Measurements from ENCODE around the gene NINJ1.

Gene NINJ1

DNA sequence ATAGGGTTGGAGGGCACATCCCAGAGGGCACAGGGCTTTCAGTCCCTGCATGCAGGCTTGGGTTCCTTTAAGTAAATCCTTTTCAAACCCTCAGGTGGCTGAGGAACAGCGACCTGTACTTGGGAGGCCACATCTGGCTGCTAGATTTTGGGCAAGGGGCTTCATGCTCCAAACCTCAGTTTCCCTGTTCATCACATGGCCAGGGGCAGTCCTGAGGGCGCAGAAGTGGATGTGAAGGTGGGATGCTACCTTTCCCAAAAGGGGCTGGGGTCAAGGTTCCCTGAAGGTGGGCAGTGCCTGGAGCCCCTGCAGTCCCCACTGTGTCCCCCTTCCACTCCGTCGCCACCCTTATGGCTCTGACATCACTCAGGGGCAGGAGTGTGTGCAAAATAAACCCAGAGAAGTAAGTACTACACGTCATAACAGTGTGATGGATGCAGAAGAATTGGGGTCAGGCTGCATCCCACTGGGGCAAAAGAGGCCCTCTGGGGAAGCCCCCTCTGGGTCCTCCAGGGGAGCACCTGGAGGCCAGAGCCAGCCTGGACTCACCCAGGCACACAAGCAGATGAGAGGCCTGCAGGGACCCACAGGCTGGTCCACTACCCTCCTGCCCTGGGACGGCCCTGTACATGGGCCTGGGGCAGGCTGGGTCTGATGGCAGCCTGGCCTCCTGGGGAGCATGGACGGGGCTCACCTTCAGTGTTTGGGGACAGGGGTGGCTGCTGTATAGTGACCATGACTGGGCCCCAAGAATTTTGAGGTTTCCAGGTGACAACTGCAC is 40.0 kb downstream of the NINJ1 start:
- Mint-ChIP-seq H3K4me3 (peak overlapping the region; percentile 82 to 93), H3K27me3 (no peaks in the 10 kb centered on the region), H3K4me1 (ENCODE audit: low read depth in 2 of 2) (peaks cover 42 to 45% of the 10 kb centered on the region in 2 donors), H3K27ac (peak overlapping the region; percentile 92 to 93), H3K9me3 (no peaks in the 10 kb centered on the region), H3K36me3 (ENCODE audit: insufficient read depth) (peaks cover 24% of the 10 kb centered on the region)
- ATAC-seq (replicated peaks): no peak
- DNase-seq: no peak

DNA sequence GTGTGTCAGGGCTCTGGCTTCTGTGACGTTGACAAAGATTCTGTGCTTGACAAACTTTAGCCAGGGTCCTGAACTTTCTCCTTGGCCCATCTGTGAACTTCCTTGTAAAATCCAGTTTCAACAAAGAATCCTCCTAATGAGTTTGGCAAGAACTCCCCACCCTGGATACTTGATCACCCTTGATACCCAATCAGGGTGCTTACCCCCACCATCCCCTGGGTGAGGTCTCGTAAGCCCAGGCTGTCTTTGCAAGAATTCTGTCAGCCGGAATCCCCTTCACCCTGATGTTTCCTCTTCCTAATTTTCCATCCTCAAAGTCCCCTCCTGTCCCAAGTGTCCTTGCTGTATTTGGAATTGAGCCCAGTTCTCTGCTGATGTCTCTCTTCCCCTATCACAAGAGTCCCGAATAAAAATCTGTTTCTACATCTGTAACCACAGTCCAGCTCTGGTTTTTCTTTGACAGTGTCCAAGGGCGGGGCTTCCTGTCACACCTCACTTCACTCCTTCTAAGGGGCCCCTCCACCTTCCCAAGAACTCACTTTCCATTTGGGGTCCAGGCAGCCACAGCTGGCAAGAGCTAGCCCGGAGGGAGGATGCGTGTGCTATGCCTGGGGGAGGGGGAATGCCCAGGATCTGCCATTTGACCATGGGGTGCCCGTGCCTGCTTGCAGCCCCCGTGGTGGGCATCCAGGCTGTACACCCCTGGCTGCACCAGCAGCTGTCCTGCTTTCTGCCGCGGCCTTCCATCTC is 40.7 kb downstream of the NINJ1 start:
- Mint-ChIP-seq H3K36me3 (ENCODE audit: insufficient read depth) (peaks cover 23% of the 10 kb centered on the region), H3K27ac (peak overlapping the region; percentile 92 to 93), H3K4me3 (peak overlapping the region; percentile 82 to 93), H3K9me3 (no peaks in the 10 kb centered on the region), H3K27me3 (no peaks in the 10 kb centered on the region), H3K4me1 (ENCODE audit: low read depth in 2 of 2) (peaks cover 39 to 43% of the 10 kb centered on the region in 2 donors)
- ATAC-seq (replicated peaks): no peak
- DNase-seq: no peak

DNA sequence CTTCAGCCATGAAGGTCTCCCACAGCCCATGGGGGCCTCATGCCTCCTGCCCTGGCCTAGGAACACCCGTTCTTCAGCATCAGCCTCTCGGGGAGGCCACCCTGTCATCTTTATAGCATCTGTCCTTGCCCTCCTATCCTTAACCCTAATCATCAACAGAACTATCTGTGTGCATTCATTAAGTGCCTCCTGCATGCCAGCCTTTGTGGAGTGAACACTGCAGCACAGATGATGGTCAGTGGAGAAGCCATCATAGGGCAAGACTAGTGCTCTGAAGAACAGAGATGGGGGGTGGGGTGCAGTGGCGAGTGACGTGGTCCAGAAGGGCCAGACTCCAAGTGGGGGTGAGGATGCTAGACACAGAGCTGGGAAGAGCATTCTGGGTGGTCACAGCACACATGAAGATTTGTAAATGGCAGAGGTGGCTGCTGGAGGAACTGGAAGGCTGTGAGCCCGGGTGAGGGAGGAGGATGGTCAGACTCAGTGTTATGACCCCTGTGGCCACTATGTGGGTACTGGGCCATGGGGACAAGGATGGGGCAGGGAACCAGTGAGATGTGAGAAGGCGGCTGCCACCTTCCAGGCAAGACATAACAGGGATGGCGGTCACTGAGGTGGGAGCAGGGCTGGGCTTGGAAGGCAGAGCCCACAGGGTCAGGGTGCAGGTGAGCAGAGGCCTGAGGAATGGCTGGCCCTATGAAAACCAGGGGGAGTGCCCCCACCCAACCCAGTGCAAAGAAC is 41.6 kb downstream of the NINJ1 start:
- ATAC-seq (replicated peaks) (no peak), DNase-seq (no peak)
- peak overlapping the region in 1 of 2 donors; percentile 93 for H3K27ac Mint-ChIP-seq
- peak overlapping the region in 1 of 2 donors; percentile 34 for H3K4me3 Mint-ChIP-seq
- peaks cover 16% of the 10 kb centered on the region for H3K36me3 Mint-ChIP-seq (ENCODE audit: insufficient read depth)
- no peaks in the 10 kb centered on the region for H3K27me3 Mint-ChIP-seq
- H3K4me1 Mint-ChIP-seq (ENCODE audit: low read depth in 2 of 2): peaks cover 33 to 34% of the 10 kb centered on the region in 2 donors
- no peaks in the 10 kb centered on the region for H3K9me3 Mint-ChIP-seq

DNA sequence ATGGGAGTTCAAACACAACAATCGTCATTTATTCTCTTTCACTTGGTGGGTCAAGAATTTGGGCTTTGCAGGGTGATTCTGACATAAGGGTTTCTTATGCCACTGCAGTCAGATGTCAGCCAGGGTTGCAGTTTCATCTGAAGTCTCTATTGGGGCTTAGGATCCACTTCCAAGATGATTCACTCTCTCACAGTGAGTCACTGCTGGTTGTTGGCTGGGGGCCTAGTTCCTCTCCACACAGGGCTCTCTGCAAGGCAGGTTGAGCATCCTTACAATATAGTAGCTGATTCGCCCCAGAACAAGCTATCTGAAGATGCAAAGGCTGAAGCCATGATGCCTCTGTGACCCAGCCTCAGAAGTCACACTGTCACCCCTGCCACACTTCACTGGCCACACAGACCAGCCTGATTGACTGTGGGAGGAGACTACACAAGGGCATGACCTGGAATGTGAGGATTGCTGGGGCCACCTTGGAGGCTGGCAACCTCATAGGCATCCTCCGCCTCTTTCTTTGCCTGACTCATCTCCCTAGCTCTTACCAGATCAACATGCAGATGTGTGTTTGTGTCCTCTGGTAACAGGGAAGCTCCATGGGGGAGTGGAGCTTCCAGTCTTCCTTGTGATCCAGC is 42.5 kb downstream of the NINJ1 start:
- Mint-ChIP-seq H3K27me3 (no peaks in the 10 kb centered on the region), H3K4me1 (ENCODE audit: low read depth in 2 of 2) (peaks cover 26 to 28% of the 10 kb centered on the region in 2 donors), H3K4me3 (no peak overlapping the region), H3K36me3 (ENCODE audit: insufficient read depth) (peaks cover 12% of the 10 kb centered on the region), H3K27ac (peak overlapping the region in 1 of 2 donors; percentile 72), H3K9me3 (no peaks in the 10 kb centered on the region)
- DNase-seq (no peak), ATAC-seq (replicated peaks) (no peak)

DNA sequence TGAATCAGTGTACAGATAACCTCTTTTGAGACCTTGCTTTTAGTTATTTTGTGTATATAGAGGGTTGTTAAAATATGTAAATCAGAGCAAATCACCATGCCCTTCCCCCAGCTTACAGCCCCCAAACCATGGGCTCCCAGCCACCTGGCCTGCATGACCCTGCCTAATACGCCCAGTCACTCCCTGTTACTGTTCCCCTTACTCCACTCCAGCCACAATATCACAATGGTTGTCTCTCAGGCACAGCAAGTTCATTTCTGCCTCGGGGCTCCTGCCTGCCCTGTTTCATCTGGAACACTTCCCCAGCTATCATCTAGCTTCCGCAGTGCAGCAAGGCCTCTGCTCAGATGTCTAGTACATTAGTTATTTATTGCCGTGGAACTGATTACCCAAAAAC is 43.0 kb downstream of the NINJ1 start:
- ATAC-seq (replicated peaks): no peak
- no peaks in the 10 kb centered on the region for H3K27me3 Mint-ChIP-seq
- DNase-seq: no peak
- peaks cover 26 to 28% of the 10 kb centered on the region in 2 donors for H3K4me1 Mint-ChIP-seq (ENCODE audit: low read depth in 2 of 2)
- H3K36me3 Mint-ChIP-seq (ENCODE audit: insufficient read depth): peaks cover 13% of the 10 kb centered on the region
- H3K27ac Mint-ChIP-seq: peak overlapping the region in 1 of 2 donors; percentile 72
- H3K9me3 Mint-ChIP-seq: no peaks in the 10 kb centered on the region
- no peak overlapping the region for H3K4me3 Mint-ChIP-seq

DNA sequence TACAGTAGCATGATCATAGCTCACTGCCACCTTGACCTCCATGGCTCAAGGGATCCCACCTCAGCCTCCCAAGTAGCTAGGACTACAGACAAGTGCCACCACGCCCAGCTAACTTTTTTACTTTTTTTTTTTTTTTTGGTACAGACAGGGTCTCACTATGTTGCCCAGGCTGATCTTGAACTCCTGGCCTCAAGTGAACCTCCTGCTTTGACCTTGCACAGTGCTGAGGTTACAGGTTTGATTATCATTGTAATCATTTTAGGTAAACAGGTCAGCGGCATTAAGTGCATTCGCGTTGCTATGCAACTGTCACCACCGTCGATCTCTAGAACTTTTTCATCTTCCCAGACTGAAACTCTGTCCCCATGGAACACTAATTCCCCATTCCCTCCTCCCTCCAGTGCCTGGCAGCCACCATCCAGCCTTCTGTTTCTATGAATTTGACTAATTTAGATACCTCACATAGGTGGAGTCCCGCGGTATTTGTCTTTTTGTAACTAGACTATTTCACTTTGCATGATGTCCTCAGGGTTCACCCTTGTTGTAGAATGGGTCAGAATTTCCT is 43.9 kb downstream of the NINJ1 start:
- H3K4me1 Mint-ChIP-seq (ENCODE audit: low read depth in 2 of 2): peaks cover 26 to 28% of the 10 kb centered on the region in 2 donors
- H3K9me3 Mint-ChIP-seq: no peaks in the 10 kb centered on the region
- peaks cover 17% of the 10 kb centered on the region for H3K36me3 Mint-ChIP-seq (ENCODE audit: insufficient read depth)
- ATAC-seq (replicated peaks): no peak
- peak overlapping the region in 1 of 2 donors; percentile 10 for H3K27ac Mint-ChIP-seq
- no peak for DNase-seq
- no peak overlapping the region for H3K4me3 Mint-ChIP-seq
- H3K27me3 Mint-ChIP-seq: no peaks in the 10 kb centered on the region

DNA sequence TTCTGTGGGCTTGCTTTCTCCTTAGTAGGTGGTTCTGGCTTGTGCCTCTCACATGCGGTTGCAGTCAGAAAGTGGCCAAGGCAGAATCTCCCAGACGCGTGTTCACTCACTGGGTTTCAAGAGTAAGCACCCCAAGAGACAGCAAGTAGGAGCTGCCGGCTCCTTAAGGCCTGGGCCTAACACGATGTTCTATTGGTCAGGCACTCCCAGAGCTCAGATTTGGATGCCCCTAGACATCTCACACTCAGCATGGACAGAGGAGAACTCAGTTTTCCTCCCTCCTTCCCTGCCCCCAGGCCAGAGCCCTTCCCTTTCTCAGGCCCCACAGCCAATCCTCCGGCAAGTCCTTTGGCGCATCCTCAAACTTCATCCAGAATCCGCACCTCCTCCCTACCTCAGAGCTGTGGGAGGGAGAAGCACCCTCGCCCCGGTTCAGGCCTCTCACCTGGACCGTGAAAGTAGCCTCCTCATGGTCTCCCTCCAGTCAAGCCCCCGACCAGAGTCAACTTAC is 44.5 kb downstream of the NINJ1 start:
- no peak for ATAC-seq (replicated peaks)
- Mint-ChIP-seq H3K4me3 (no peak overlapping the region), H3K4me1 (ENCODE audit: low read depth in 2 of 2) (peaks cover 23 to 24% of the 10 kb centered on the region in 2 donors), H3K27ac (peak overlapping the region in 1 of 2 donors; percentile 10), H3K9me3 (no peaks in the 10 kb centered on the region), H3K36me3 (ENCODE audit: insufficient read depth) (peaks cover 17% of the 10 kb centered on the region), H3K27me3 (no peaks in the 10 kb centered on the region)
- no peak for DNase-seq

DNA sequence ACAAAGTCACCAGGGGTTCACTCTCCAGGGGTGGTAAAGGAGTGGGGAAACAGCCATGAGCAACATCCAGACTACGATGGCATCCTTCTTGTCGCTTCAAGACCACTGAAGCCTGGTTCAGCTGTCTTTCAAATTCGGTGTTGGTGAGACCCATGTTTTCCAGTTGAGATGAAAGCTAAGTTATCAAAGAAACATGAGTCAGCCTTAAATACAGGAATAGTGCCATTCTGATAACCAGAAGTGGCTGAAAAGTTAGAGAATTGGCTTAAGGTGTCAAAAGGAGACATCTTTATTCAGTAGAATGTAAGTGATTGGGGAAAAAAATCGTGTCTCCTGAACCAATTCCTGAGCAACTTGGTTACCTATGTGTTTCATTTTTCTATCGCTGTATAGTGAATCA is 45.0 kb downstream of the NINJ1 start:
- no peak overlapping the region for H3K4me3 Mint-ChIP-seq
- peaks cover 17% of the 10 kb centered on the region for H3K36me3 Mint-ChIP-seq (ENCODE audit: insufficient read depth)
- DNase-seq (no peak), ATAC-seq (replicated peaks) (no peak)
- peaks cover 18% of the 10 kb centered on the region in 2 donors for H3K4me1 Mint-ChIP-seq (ENCODE audit: low read depth in 2 of 2)
- no peaks in the 10 kb centered on the region for H3K9me3 Mint-ChIP-seq
- no peak overlapping the region for H3K27ac Mint-ChIP-seq
- no peaks in the 10 kb centered on the region for H3K27me3 Mint-ChIP-seq

DNA sequence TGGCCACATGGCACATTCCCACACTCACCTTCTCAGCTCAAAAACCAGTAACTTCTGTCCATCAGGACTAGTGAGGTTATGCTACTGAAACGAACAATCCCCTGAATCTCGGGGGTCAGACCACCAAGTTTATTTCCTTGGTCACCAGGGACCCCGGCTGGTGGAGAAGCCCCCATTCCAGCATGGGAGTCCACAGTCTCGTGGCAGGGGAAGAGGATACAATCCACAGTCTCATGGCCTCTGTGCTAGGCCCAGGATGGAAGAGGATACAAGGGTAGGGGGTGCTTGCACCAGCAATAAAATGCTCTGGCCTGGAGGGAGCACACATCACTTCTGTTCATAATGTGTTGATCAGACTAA is 45.4 kb downstream of the NINJ1 start:
- Mint-ChIP-seq H3K27ac (no peak overlapping the region), H3K4me3 (no peak overlapping the region), H3K27me3 (no peaks in the 10 kb centered on the region), H3K4me1 (ENCODE audit: low read depth in 2 of 2) (peaks cover 16 to 18% of the 10 kb centered on the region in 2 donors), H3K9me3 (no peaks in the 10 kb centered on the region), H3K36me3 (ENCODE audit: insufficient read depth) (peaks cover 17% of the 10 kb centered on the region)
- ATAC-seq (replicated peaks): no peak
- no peak for DNase-seq

DNA sequence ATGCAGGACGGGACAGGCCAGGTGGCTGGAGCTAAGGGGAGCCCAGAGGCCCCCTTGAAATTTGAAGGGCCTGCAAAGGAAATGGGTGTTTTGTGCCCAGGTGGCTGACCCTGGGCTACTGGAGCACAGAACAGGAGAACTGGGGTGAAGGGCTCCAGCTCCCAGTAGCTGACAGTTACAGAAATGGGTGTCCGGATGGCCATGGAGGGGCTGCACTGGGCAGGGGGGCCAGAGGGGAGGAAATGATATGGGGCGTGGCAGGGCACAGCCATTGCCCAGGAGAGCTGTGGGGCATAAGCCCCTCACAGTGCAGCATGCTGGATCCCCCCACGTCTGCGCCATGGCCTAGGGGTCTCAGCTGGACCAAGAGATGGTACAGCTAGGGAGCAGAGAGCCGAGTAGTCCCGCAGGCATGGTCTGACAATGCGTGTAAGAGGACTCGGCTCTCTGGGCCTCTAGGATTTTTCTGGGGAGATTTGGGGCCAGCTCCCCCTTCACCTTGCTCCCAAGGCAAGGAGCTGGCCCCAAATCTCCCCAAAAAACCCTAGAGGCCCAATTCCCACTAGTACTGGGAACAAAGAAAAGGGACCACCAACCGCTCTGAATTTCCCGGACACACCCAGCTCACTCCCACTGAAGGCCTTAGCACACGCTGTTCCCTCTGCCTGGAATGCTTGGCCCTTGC is 45.9 kb downstream of the NINJ1 start:
- DNase-seq (no peak), ATAC-seq (replicated peaks) (no peak)
- no peaks in the 10 kb centered on the region for H3K9me3 Mint-ChIP-seq
- H3K36me3 Mint-ChIP-seq (ENCODE audit: insufficient read depth): peaks cover 17% of the 10 kb centered on the region
- H3K27ac Mint-ChIP-seq: no peak overlapping the region
- no peak overlapping the region for H3K4me3 Mint-ChIP-seq
- H3K27me3 Mint-ChIP-seq: no peaks in the 10 kb centered on the region
- peaks cover 15 to 17% of the 10 kb centered on the region in 2 donors for H3K4me1 Mint-ChIP-seq (ENCODE audit: low read depth in 2 of 2)

DNA sequence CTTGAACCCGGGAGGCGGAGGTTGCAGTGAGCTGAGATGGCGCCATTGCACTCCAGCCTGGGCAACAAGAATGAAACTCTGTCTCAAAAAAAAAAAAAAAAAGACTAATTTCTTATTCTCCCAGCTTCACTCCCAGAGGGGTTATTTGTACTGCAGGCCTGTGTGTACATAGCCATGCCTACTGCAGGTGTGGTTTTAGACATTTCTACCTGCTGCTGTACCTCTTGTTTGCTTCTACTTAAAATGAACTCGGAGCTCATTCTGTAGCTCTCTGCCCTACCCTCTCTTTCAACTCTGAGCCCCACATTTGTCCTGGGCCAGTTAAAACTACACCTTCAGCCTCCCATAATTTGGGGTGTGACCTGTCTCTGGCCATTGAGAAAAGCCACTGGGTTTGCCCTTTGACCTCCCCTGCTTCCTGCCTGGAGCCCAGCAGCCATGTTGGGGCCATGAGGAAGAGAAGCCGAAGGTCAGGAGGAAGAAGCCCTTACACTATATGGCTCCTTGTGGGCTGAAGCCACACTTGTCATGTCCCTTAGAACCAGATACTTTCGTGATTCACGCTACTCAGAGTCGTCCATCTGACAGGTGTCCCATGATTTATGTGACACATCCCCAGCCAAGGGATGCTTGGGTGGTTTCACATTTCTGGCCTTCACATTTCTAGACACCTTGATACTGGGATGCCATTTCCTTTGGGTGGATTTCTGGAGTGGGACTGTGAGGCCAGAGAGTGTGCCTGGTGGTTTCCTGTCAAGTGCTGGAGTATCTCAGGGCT is 47.4 kb downstream of the NINJ1 start:
- ATAC-seq (replicated peaks): no peak
- no peaks in the 10 kb centered on the region for H3K27me3 Mint-ChIP-seq
- H3K4me3 Mint-ChIP-seq: no peak overlapping the region
- H3K9me3 Mint-ChIP-seq: no peaks in the 10 kb centered on the region
- peaks cover 12% of the 10 kb centered on the region for H3K36me3 Mint-ChIP-seq (ENCODE audit: insufficient read depth)
- H3K27ac Mint-ChIP-seq: no peak overlapping the region
- no peak for DNase-seq
- H3K4me1 Mint-ChIP-seq (ENCODE audit: low read depth in 2 of 2): peaks cover 11 to 17% of the 10 kb centered on the region in 2 donors

DNA sequence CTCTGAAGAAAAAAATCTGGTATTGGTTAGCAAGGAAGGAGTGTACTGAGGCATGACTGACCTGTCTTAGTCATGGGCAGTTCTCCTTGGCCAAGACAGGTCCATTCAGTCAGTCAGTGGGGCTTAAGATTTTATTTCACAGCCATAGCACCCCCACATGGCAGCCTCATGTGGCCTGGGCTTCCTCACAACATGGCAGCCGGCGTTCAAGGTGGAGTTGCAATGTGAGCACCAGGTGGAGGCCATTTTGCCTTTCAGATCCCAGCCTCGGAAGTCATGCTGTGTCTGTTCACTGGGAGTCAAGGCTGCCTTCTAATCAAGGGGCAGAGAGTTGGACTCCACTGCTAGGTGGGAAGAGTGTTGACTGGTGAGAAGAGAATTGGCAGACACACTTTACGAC is 48.4 kb downstream of the NINJ1 start:
- ATAC-seq (replicated peaks): no peak
- DNase-seq: no peak
- H3K9me3 Mint-ChIP-seq: no peaks in the 10 kb centered on the region
- no peaks in the 10 kb centered on the region for H3K27me3 Mint-ChIP-seq
- no peak overlapping the region for H3K4me3 Mint-ChIP-seq
- no peak overlapping the region for H3K27ac Mint-ChIP-seq
- peaks cover 7 to 17% of the 10 kb centered on the region in 2 donors for H3K4me1 Mint-ChIP-seq (ENCODE audit: low read depth in 2 of 2)
- peaks cover 16% of the 10 kb centered on the region for H3K36me3 Mint-ChIP-seq (ENCODE audit: insufficient read depth)
